Transverse colon (tissue), 3 donors: Measurements from ENCODE around the gene KLK7.

Experiments used
- CTCF ChIP-seq, 5 experiments: fragments of 200-600 bp in 3 of 5; fragments of 450-650 bp in 2 of 5; sonication (generic) in 3 of 5; IDR thresholded peaks; 1 replicate in 2 of 5; 2 replicates in 3 of 5; pipeline ENCODE4 v1.5.1; 2016 to 2017; ENCODE audit warnings: antibody characterized with exemption in 5 of 5, inconsistent platforms in 3 of 5, mild to moderate bottlenecking in 2 of 5, moderate library complexity in 1 of 5
- EP300 ChIP-seq: sonication (generic); formaldehyde crosslinking; IDR thresholded peaks from one replicate; pipeline ENCODE4 v1.6.1; 2017; ENCODE audit warnings: antibody characterized with exemption, low read depth
- POLR2A ChIP-seq: fragments of 450-650 bp; IDR thresholded peaks from one replicate; pipeline ENCODE4 v1.6.1; 2016; ENCODE audit warnings: antibody characterized with exemption, mild to moderate bottlenecking, moderate library complexity

DNA sequence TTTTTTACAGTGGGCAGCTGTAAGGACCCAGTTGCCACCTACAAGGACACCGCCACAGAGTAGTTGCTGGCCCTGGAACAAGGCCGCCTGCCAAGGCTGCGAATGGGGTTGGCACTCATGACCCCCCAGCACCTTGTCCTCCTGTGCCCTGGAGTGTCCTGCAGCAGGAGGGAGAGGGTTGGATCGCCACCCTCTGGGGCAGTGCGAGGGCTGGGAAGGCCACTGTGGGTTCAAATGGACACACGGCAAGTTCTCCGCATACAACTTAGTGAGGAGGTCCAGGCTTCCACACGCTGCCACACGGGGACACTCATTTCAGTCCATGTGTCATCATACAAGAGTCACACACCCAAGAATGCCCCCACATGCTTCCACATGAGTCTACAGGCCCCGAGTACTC is 16.7 kb upstream of the KLK7 start:
- TF ChIP-seq CTCF (IDR thresholded peaks at IDR 0.05) (no peak), EP300 (no peak), POLR2A (no peak)
